K562 (cell line): ENCODE data around the gene CARMIL1. TPM values are rescaled to one million over a fixed set of nuclear protein-coding genes. Genes with fewer than 3 reads are reported as not detected.

Source experiments
- ATAC-seq: fragments of 200-7000 bp; cut with Tn5 transposase; 3 replicates; pipeline ENCODE4 v1.9.1; 2020; ENCODE audit warnings: moderate library complexity
- BruUV-seq: library from RNA; stranded (reverse); fragments of 400-500 nt; replicated peaks from 2 replicates; lab custom pipeline; 2021; lab: Mats Ljungman, UMichigan
- CTCF ChIA-PET: fragments of 300-600 bp; formaldehyde crosslinking; extraction: SDS; loops from one replicate; lab custom pipeline; 2021; ENCODE audit warnings: low intra/inter-chr PET ratio; lab: Yijun Ruan, JAX
- POLR2A ChIA-PET: fragments of 300-600, 350-650 bp; sonication (Branson Sonifier 250); formaldehyde crosslinking; extraction: SDS; loops from one replicate; lab custom pipeline; 2021; ENCODE audit warnings: antibody characterized with exemption, inconsistent platforms; lab: Yijun Ruan, JAX
- DNase-seq, 4 experiments: peaks; one replicate each; pipeline versions ENCODE4 v3.0.0 to v3.0.0-alpha.2; 2011 to 2018; ENCODE audit warnings: low spot score in 3 of 4, mixed read lengths in 3 of 4; ENCODE audit errors: extremely low read depth in 1 of 4
- FAIRE-seq: peaks from 2 replicates; lab custom pipeline; 2011; peaks lifted over from hg19 to GRCh38; lab: Jason Lieb, UNC
- H2AFZ ChIP-seq: 2 replicates; pipeline ENCODE4 v1.6.0; 2011; ENCODE audit warnings: low read depth, low read length, control low read depth, inconsistent platforms
- H3K27ac ChIP-seq: fragments of 200-600 bp; 3 replicates; pipeline ENCODE4 v1.8.0; 2011; ENCODE audit warnings: low read depth, mild to moderate bottlenecking, control low read depth, inconsistent platforms, low read length, moderate library complexity, mixed read lengths; ENCODE audit errors: extremely low read depth
- H3K27me3 ChIP-seq, 2 experiments: fragments of 300-600 bp in 1 of 2; 2 replicates in 1 of 2; 3 replicates in 1 of 2; pipeline versions ENCODE4 v1.6.0 to v1.8.0; 2011; ENCODE audit warnings: inconsistent platforms in 2 of 2, low read length in 2 of 2, mild to moderate bottlenecking in 1 of 2, mixed read lengths in 1 of 2, moderate library complexity in 1 of 2; ENCODE audit not compliant: control insufficient read depth in 2 of 2, insufficient read depth in 2 of 2
- H3K36me3 ChIP-seq: fragments of 300-600 bp; 3 replicates; pipeline ENCODE4 v1.8.0; 2011; ENCODE audit warnings: mild to moderate bottlenecking, low read length, inconsistent platforms; ENCODE audit not compliant: control insufficient read depth, insufficient read depth
- H3K4me1 ChIP-seq, 2 experiments: fragments of 200-600 bp in 1 of 2; replicated peaks in 1 of 2; 2 replicates in 1 of 2; 3 replicates in 1 of 2; pipeline versions ENCODE4 v1.5.1 to v1.8.0; 2011; ENCODE audit warnings: inconsistent platforms in 2 of 2, low read length in 2 of 2, mild to moderate bottlenecking in 1 of 2, mixed read lengths in 1 of 2, moderate library complexity in 1 of 2; ENCODE audit not compliant: control insufficient read depth in 2 of 2, insufficient read depth in 2 of 2
- H3K4me2 ChIP-seq: 2 replicates; pipeline ENCODE4 v1.6.1; 2011; ENCODE audit warnings: low read length, control low read depth, inconsistent platforms, mixed read lengths; ENCODE audit not compliant: insufficient read depth
- H3K4me3 ChIP-seq: fragments of 200-600 bp; sonication (generic), shearing (Covaris generic); 2 replicates; pipeline ENCODE4 v1.5.1; 2016; ENCODE audit warnings: control low read depth, inconsistent platforms
- H3K79me2 ChIP-seq: fragments of 200-600 bp; 3 replicates; pipeline ENCODE4 v1.8.0; 2011; ENCODE audit warnings: low read length, inconsistent platforms; ENCODE audit not compliant: control insufficient read depth, insufficient read depth
- H3K9ac ChIP-seq, 2 experiments: 2 replicates each; pipeline versions ENCODE4 v1.6.0 to v1.6.1; 2011; ENCODE audit warnings: low read depth in 2 of 2, low read length in 2 of 2, control low read depth in 1 of 2, inconsistent platforms in 1 of 2, mild to moderate bottlenecking in 1 of 2, mixed read lengths in 1 of 2; ENCODE audit not compliant: insufficient read depth in 1 of 2
- H3K9me1 ChIP-seq: one replicate; pipeline ENCODE4 v1.6.0; 2011; ENCODE audit warnings: inconsistent platforms, mild to moderate bottlenecking, low read length, moderate library complexity; ENCODE audit not compliant: control insufficient read depth, insufficient read depth
- H3K9me3 ChIP-seq: replicated peaks from 2 replicates; pipeline ENCODE4 v1.5.1; 2011; ENCODE audit warnings: low read depth, low read length, inconsistent platforms; ENCODE audit not compliant: control insufficient read depth, insufficient read depth
- H4K20me1 ChIP-seq: replicated peaks from 2 replicates; pipeline ENCODE4 v1.6.1; 2011; ENCODE audit warnings: low read length, inconsistent platforms, mixed read lengths; ENCODE audit not compliant: control insufficient read depth, insufficient read depth
- ASH1L ChIP-seq: fragments of 450-650 bp; IDR thresholded peaks from 2 replicates; pipeline ENCODE4 v1.6.1; 2018; ENCODE audit warnings: borderline replicate concordance, mild to moderate bottlenecking, low read depth; ENCODE audit not compliant: partially characterized antibody
- HMG20A ChIP-seq: fragments of 450-650 bp; formaldehyde crosslinking; conservative IDR thresholded peaks from 2 replicates; pipeline ENCODE4 v1.4.0; 2020; ENCODE audit warnings: mild to moderate bottlenecking, mixed read lengths
- MAFK ChIP-seq: IDR thresholded peaks from 2 replicates; pipeline ENCODE4 v1.6.1; 2011; ENCODE audit warnings: low read length, improper control_type of control experiment
- MCM3 ChIP-seq: fragments of 450-650 bp; IDR thresholded peaks from 2 replicates; pipeline ENCODE4 v1.6.1; 2016
- MED1 ChIP-seq: sonication (generic); formaldehyde crosslinking; IDR thresholded peaks from 2 replicates; pipeline ENCODE4 v1.8.1; 2023; ENCODE audit warnings: missing genetic modification reagents, borderline replicate concordance
- NFATC3 ChIP-seq: fragments of 450-650 bp; IDR thresholded peaks from 2 replicates; pipeline ENCODE4 v1.6.1; 2017; ENCODE audit warnings: mild to moderate bottlenecking
- NONO ChIP-seq, 2 experiments: fragments of 200-400 bp in 1 of 2; fragments of 450-650 bp in 1 of 2; formaldehyde crosslinking in 1 of 2; IDR thresholded peaks; 2 replicates each; pipeline ENCODE4 v1.6.1; 2017; ENCODE audit warnings: low read depth in 2 of 2, mild to moderate bottlenecking in 2 of 2, moderate library complexity in 2 of 2, low read length in 1 of 2
- SIN3B ChIP-seq: fragments of 450-650 bp; IDR thresholded peaks from 2 replicates; pipeline ENCODE4 v1.6.1; 2017; ENCODE audit warnings: low read depth, mild to moderate bottlenecking, moderate library complexity
- SRSF9 ChIP-seq: fragments of 200-400 bp; formaldehyde crosslinking; IDR thresholded peaks from 2 replicates; pipeline ENCODE4 v1.6.1; 2017; ENCODE audit warnings: low read depth, low read length, borderline replicate concordance
- ZBTB1 ChIP-seq: sonication (generic); formaldehyde crosslinking; IDR thresholded peaks from 2 replicates; pipeline ENCODE4 v1.8.1; 2023; ENCODE audit warnings: missing genetic modification reagents, low read depth, mild to moderate bottlenecking, borderline replicate concordance
- ZC3H4 ChIP-seq: sonication (generic); formaldehyde crosslinking; IDR thresholded peaks from 2 replicates; pipeline ENCODE4 v1.9.0; 2021; ENCODE audit warnings: missing genetic modification reagents, borderline replicate concordance
- ZNF263 ChIP-seq: sonication (generic); formaldehyde crosslinking; IDR thresholded peaks from 2 replicates; pipeline ENCODE4 v1.8.0; 2022; ENCODE audit warnings: mild to moderate bottlenecking, missing genetic modification reagents, borderline replicate concordance
- ZNF699 ChIP-seq: fragments of 250-450 bp; sonication (Bioruptor Pico); IDR thresholded peaks from 2 replicates; pipeline ENCODE4 v1.8.0; 2021; ENCODE audit warnings: mild to moderate bottlenecking, moderate library complexity; ENCODE audit not compliant: insufficient replicate concordance
- WGBS: fragments of 100-300 bp; shearing (Covaris generic); methylation state at CpG from one replicate; pipeline ENCODE4 v1.1.6; 2016; ENCODE audit warnings: low coverage, mixed read lengths; ENCODE audit not compliant: insufficient coverage; ENCODE audit errors: missing lambda C conversion rate; 5-methylcytosine and 5-hydroxymethylcytosine counted together
- in situ Hi-C: fragments of 300-500 bp; cut with MboI; formaldehyde crosslinking; loops from 4 replicates; pipeline ENCODE4 v1.15.0; 2018; ENCODE audit warnings: inconsistent platforms, mixed read lengths
- intact Hi-C: fragments of 100-400 bp; cut with micrococcal nuclease; formaldehyde crosslinking; loops from 2 replicates; pipeline ENCODE4 v1.14.2; 2022
- polyA plus RNA-seq, 8 experiments: library from polyadenylated mRNA; depleted of rRNA in 4 of 8; stranded (reverse) in 5 of 8; unstranded in 3 of 8; fragments of >200 nt; fragmentation: Nextera tagmentation in 2 of 8; fragmentation: Illumina TruSeq in 1 of 8; extraction: Ambion mirVana in 2 of 8; extraction: Trizol in 1 of 8; gene quantifications; 2 replicates each; pipeline versions ENCODE4 v1.2.1 to v1.2.3, GENCODE V29; 2011 to 2014; ENCODE audit warnings: inconsistent platforms in 1 of 8, missing spikeins in 1 of 8
- total RNA-seq, 7 experiments: library from RNA; depleted of rRNA in 6 of 7; stranded (reverse); fragments of >200 nt in 6 of 7; fragmentation: Illumina TruSeq in 2 of 7; extraction: Trizol in 2 of 7; gene quantifications; 2 replicates each; pipeline versions ENCODE4 v1.2.1 to v1.2.3, GENCODE V29; 2011 to 2021; ENCODE audit warnings: low replicate concordance in 1 of 7
- TF ChIP-seq, protein P1 (sequence below): fragments of 250-450 bp; sonication (Bioruptor Pico); IDR thresholded peaks from 2 replicates; pipeline ENCODE4 v1.4.0; 2020; ENCODE audit warnings: mild to moderate bottlenecking, moderate library complexity, borderline replicate concordance
- TF ChIP-seq, protein P2 (sequence below), 2 experiments: fragments of 450-650 bp; conservative IDR thresholded peaks; 2 replicates each; pipeline ENCODE4 v1.6.1; 2017; ENCODE audit warnings: mild to moderate bottlenecking in 2 of 2, moderate library complexity in 2 of 2

Gene CARMIL1
- total and polyA plus RNA-seq, 9 of the 15 experiments (the other 6 are each of a cell fraction or from before 2014, with no cell fraction given), result 0.04 to 0.32 (median 0.10) TPM; not detected in 1

DNA sequence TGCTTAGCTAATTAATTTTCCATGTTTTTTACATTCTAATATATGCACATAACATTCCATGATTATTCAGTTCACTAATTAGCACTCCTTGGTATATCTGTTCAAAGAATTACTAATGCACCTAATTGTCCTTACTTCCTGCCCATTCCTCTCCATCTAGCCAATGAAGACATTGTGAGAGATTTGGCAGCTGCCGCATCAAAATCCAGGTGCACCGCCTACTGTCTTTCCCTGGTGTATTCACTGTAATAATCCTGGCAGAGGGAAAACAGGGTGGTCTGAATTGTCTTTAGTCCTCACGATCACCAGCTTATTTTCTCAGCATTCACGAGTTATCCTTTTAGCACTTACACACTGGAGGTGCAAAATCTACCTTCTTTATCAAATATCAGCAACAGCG, 311.8 kb downstream of the CARMIL1 start:
- H3K9me3 ChIP-seq, result no peaks in the 10 kb centered on the region
- BruUV-seq, result no TSS peak
- H3K4me3 ChIP-seq, result no peak overlapping the region
- no peak overlapping the region for H3K9ac ChIP-seq
- CTCF ChIA-PET, result no interaction called here
- ATAC-seq, result no peak
- no peaks in the 10 kb centered on the region for H3K9me1 ChIP-seq
- H3K36me3 ChIP-seq, result no peaks in the 10 kb centered on the region
- no peaks in the 10 kb centered on the region for H3K79me2 ChIP-seq
- no peak overlapping the region for H3K4me2 ChIP-seq
- in situ Hi-C loops, result loop anchor here (10.0 kb wide), 1 partner anchor 366 kb away; no protein-coding TSS in a partner anchor
- H3K4me1 ChIP-seq, result no peaks in the 10 kb centered on the region
- no peak overlapping the region for H2AFZ ChIP-seq
- intact Hi-C loops, result no loop called here
- 12% methylated on average over 5 of the region's 5 CpGs for WGBS
- H4K20me1 ChIP-seq, result no peaks in the 10 kb centered on the region
- TF ChIP-seq ZNF699 (CRISPR knock-in tag) (no peak), ZC3H4 (CRISPR knock-in tag) (no peak), MED1 (CRISPR knock-in tag) (no peak), NONO (IDR thresholded peaks at IDR 0.05; ENCODE audit: low read depth in 2 of 2, low read length in 1 of 2) (no peak), NFATC3 (no peak), MAFK (no peak), MCM3 (no peak), ZBTB1 (CRISPR knock-in tag) (no peak), SIN3B (no peak), ASH1L (no peak), ZNF263 (CRISPR knock-in tag) (no peak), HMG20A (CRISPR knock-in tag) (no peak), SRSF9 (no peak)
- TF ChIP-seq, protein P1, sequence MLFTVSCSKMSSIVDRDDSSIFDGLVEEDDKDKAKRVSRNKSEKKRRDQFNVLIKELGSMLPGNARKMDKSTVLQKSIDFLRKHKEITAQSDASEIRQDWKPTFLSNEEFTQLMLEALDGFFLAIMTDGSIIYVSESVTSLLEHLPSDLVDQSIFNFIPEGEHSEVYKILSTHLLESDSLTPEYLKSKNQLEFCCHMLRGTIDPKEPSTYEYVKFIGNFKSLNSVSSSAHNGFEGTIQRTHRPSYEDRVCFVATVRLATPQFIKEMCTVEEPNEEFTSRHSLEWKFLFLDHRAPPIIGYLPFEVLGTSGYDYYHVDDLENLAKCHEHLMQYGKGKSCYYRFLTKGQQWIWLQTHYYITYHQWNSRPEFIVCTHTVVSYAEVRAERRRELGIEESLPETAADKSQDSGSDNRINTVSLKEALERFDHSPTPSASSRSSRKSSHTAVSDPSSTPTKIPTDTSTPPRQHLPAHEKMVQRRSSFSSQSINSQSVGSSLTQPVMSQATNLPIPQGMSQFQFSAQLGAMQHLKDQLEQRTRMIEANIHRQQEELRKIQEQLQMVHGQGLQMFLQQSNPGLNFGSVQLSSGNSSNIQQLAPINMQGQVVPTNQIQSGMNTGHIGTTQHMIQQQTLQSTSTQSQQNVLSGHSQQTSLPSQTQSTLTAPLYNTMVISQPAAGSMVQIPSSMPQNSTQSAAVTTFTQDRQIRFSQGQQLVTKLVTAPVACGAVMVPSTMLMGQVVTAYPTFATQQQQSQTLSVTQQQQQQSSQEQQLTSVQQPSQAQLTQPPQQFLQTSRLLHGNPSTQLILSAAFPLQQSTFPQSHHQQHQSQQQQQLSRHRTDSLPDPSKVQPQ (CRISPR knock-in tag), result no peak
- TF ChIP-seq, protein P2, sequence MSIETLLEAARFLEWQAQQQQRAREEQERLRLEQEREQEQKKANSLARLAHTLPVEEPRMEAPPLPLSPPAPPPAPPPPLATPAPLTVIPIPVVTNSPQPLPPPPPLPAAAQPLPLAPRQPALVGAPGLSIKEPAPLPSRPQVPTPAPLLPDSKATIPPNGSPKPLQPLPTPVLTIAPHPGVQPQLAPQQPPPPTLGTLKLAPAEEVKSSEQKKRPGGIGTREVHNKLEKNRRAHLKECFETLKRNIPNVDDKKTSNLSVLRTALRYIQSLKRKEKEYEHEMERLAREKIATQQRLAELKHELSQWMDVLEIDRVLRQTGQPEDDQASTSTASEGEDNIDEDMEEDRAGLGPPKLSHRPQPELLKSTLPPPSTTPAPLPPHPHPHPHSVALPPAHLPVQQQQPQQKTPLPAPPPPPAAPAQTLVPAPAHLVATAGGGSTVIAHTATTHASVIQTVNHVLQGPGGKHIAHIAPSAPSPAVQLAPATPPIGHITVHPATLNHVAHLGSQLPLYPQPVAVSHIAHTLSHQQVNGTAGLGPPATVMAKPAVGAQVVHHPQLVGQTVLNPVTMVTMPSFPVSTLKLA (conservative IDR thresholded peaks at IDR 0.05), result no peak
- no peak for DNase-seq
- no peak for FAIRE-seq
- no peak overlapping the region for H3K27ac ChIP-seq
- POLR2A ChIA-PET, result interaction anchor here (0.9 to 1.0 kb wide), 2 partner anchors 8 to 15 kb away, joined by 3 to 4 read pairs; no protein-coding TSS in a partner anchor
- peaks cover 0 to 7% of the 10 kb centered on the region in 2 experiments; a peak in 3 of 5 replicates for H3K27me3 ChIP-seq
